ENCODE measurements around the gene ARMC3.

The ARMC3 gene

GRCh38 chr10:22993314-22993713 is 65.5 kb downstream of the ARMC3 start:
- DNase-seq: no peak

- DNase-seq: no peak
Observed at GRCh38 chr10:22997096-22997495, 69.2 kb downstream of the ARMC3 start.

GRCh38 chr10:22998091-22998490 is 70.2 kb downstream of the ARMC3 start:
- DNase-seq: no peak

- no peak for DNase-seq
Observed at GRCh38 chr10:22999942-23000341, 72.1 kb downstream of the ARMC3 start.

GRCh38 chr10:23001901-23002516 is 74.2 kb downstream of the ARMC3 start:
- DNase-seq: no peak

GRCh38 chr10:23005150-23005549 is 77.3 kb downstream of the ARMC3 start:
- no peak for DNase-seq

- no peak for DNase-seq
Observed at GRCh38 chr10:23013581-23014335, 85.9 kb downstream of the ARMC3 start.

- DNase-seq: no peak
Observed at GRCh38 chr10:23015021-23015707, 87.3 kb downstream of the ARMC3 start.

GRCh38 chr10:23016636-23017035 is 88.8 kb downstream of the ARMC3 start:
- DNase-seq: no peak

- no peak for DNase-seq
Observed at GRCh38 chr10:23019633-23020032, 91.8 kb downstream of the ARMC3 start.

GRCh38 chr10:23021430-23021829 is 93.6 kb downstream of the ARMC3 start:
- DNase-seq: no peak

- no peak for DNase-seq
Observed at GRCh38 chr10:23024002-23024401, 96.1 kb downstream of the ARMC3 start.

GRCh38 chr10:23031318-23031717 is 103.5 kb downstream of the ARMC3 start:
- DNase-seq: no peak

- DNase-seq: no peak
Observed at GRCh38 chr10:23034790-23035189, 106.9 kb downstream of the ARMC3 start.

GRCh38 chr10:23035569-23035968 is 107.7 kb downstream of the ARMC3 start:
- no peak for DNase-seq

GRCh38 chr10:23037152-23037551 is 109.3 kb downstream of the ARMC3 start:
- no peak for DNase-seq

GRCh38 chr10:23037561-23037960 is 109.7 kb downstream of the ARMC3 start:
- DNase-seq: no peak

GRCh38 chr10:23038172-23038571 is 110.3 kb downstream of the ARMC3 start:
- DNase-seq: no peak

GRCh38 chr10:23040002-23040401 is 112.1 kb downstream of the ARMC3 start:
- no peak for DNase-seq

GRCh38 chr10:23046027-23046426 is 118.2 kb downstream of the ARMC3 start:
- DNase-seq: no peak

GRCh38 chr10:23047201-23048050 is 119.6 kb downstream of the ARMC3 start:
- DNase-seq: no peak

- DNase-seq: no peak
Observed at GRCh38 chr10:23048191-23048590, 120.3 kb downstream of the ARMC3 start.

- no peak for DNase-seq
Observed at GRCh38 chr10:23051278-23051677, 123.4 kb downstream of the ARMC3 start.
